ENCODE results near the gene SBNO1. TPM values are rescaled to one million over a fixed set of nuclear protein-coding genes. Genes with fewer than 3 reads are reported as not detected.
A peak's percentile ranks its signal among the peaks of the same experiment; 100 is the strongest.

SBNO1 gene
- total RNA-seq, 1 experiment from 2014 or later: 43.8 TPM

- H3K27ac ChIP-seq (ENCODE audit: low read depth, low read length): peak overlapping the region; percentile 85
- TF ChIP-seq POLR2AphosphoS5 (IDR thresholded peaks at IDR 0.05; ENCODE audit: low read depth, low read length): no peak
- no peak for TF ChIP-seq FOSL1 (IDR thresholded peaks at IDR 0.05; ENCODE audit: low read depth)
- no peak for TF ChIP-seq ZBTB33 (IDR thresholded peaks at IDR 0.05; ENCODE audit: extremely low read depth, insufficient replicate concordance, low read length)
- no peak for TF ChIP-seq SP1 (IDR thresholded peaks at IDR 0.05; ENCODE audit: low read depth)
- TF ChIP-seq ZFX (IDR thresholded peaks at IDR 0.05): no peak
- no peak for TF ChIP-seq CEBPB (IDR thresholded peaks at IDR 0.05; ENCODE audit: low read depth)
- TF ChIP-seq, protein P1, sequence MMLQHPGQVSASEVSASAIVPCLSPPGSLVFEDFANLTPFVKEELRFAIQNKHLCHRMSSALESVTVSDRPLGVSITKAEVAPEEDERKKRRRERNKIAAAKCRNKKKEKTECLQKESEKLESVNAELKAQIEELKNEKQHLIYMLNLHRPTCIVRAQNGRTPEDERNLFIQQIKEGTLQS (IDR thresholded peaks at IDR 0.05): no peak
- no peak for TF ChIP-seq EGR1 (IDR thresholded peaks at IDR 0.05; ENCODE audit: low read depth)
- no peak for TF ChIP-seq MAX (IDR thresholded peaks at IDR 0.05)
- no peak for TF ChIP-seq CBX3 (IDR thresholded peaks at IDR 0.05; ENCODE audit: low read depth)
- TF ChIP-seq YY1 (IDR thresholded peaks at IDR 0.05; ENCODE audit: extremely low read depth, insufficient replicate concordance, low read depth, low read length): no peak
- no peak for TF ChIP-seq POLR2A (IDR thresholded peaks at IDR 0.05; ENCODE audit: borderline replicate concordance, extremely low read depth, insufficient read depth, insufficient read length)
- TF ChIP-seq, protein P2, sequence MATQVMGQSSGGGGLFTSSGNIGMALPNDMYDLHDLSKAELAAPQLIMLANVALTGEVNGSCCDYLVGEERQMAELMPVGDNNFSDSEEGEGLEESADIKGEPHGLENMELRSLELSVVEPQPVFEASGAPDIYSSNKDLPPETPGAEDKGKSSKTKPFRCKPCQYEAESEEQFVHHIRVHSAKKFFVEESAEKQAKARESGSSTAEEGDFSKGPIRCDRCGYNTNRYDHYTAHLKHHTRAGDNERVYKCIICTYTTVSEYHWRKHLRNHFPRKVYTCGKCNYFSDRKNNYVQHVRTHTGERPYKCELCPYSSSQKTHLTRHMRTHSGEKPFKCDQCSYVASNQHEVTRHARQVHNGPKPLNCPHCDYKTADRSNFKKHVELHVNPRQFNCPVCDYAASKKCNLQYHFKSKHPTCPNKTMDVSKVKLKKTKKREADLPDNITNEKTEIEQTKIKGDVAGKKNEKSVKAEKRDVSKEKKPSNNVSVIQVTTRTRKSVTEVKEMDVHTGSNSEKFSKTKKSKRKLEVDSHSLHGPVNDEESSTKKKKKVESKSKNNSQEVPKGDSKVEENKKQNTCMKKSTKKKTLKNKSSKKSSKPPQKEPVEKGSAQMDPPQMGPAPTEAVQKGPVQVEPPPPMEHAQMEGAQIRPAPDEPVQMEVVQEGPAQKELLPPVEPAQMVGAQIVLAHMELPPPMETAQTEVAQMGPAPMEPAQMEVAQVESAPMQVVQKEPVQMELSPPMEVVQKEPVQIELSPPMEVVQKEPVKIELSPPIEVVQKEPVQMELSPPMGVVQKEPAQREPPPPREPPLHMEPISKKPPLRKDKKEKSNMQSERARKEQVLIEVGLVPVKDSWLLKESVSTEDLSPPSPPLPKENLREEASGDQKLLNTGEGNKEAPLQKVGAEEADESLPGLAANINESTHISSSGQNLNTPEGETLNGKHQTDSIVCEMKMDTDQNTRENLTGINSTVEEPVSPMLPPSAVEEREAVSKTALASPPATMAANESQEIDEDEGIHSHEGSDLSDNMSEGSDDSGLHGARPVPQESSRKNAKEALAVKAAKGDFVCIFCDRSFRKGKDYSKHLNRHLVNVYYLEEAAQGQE (IDR thresholded peaks at IDR 0.05; ENCODE audit: low read depth): no peak
- TF ChIP-seq, protein P3, sequence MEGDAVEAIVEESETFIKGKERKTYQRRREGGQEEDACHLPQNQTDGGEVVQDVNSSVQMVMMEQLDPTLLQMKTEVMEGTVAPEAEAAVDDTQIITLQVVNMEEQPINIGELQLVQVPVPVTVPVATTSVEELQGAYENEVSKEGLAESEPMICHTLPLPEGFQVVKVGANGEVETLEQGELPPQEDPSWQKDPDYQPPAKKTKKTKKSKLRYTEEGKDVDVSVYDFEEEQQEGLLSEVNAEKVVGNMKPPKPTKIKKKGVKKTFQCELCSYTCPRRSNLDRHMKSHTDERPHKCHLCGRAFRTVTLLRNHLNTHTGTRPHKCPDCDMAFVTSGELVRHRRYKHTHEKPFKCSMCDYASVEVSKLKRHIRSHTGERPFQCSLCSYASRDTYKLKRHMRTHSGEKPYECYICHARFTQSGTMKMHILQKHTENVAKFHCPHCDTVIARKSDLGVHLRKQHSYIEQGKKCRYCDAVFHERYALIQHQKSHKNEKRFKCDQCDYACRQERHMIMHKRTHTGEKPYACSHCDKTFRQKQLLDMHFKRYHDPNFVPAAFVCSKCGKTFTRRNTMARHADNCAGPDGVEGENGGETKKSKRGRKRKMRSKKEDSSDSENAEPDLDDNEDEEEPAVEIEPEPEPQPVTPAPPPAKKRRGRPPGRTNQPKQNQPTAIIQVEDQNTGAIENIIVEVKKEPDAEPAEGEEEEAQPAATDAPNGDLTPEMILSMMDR (IDR thresholded peaks at IDR 0.05 in 2 of 3, conservative IDR thresholded peaks at IDR 0.05 in 1 of 3; ENCODE audit: borderline replicate concordance in 1 of 3, insufficient read depth in 1 of 3, low read depth in 2 of 3, low read length in 2 of 3): no peak
- no peak for TF ChIP-seq ZNF274 (IDR thresholded peaks at IDR 0.05; ENCODE audit: low read depth, low read length)
- H3K4me3 ChIP-seq (replicated peaks in 1 of 2; ENCODE audit: low read depth in 1 of 2, low read length in 2 of 2): peak overlapping the region; percentile 70 to 90
- POLR2A ChIA-PET: interaction anchor here (1.2 to 3.1 kb wide), 2 partner anchors 17 to 19 kb away, joined by 4 to 35 read pairs; partner anchors contain the start of gene SBNO1
- no peaks in the 10 kb centered on the region for H4K20me1 ChIP-seq (ENCODE audit: insufficient read depth)
- ATAC-seq (no peak), DNase-seq (ENCODE audit: low read depth, low spot score) (no peak)
- H3K79me2 ChIP-seq (ENCODE audit: insufficient read depth, low read length): peaks cover 36% of the 10 kb centered on the region
- H3K9me2 ChIP-seq (ENCODE audit: insufficient read depth): no peaks in the 10 kb centered on the region
- intact Hi-C loops (cut with micrococcal nuclease): loop anchor here (1.0 kb wide), 1 partner anchor 17 kb away; no protein-coding TSS in a partner anchor
- peak overlapping the region; percentile 74 for H3K9ac ChIP-seq (ENCODE audit: low read length)
- H3K27me3 ChIP-seq (ENCODE audit: insufficient read depth, low read length): no peaks in the 10 kb centered on the region
- CTCF ChIA-PET: interaction anchor here (3.4 kb wide), 1 partner anchor 17 kb away, joined by 27 read pairs; no protein-coding TSS in a partner anchor
- no TSS peak for BruUV-seq (replicated peaks)
- H2AFZ ChIP-seq (ENCODE audit: low read depth, low read length, poor library complexity, severe bottlenecking): no peak overlapping the region
- peaks cover 26 to 39% of the 10 kb centered on the region in 2 experiments for H3K4me1 ChIP-seq (ENCODE audit: control insufficient read depth in 1 of 2, insufficient read depth in 2 of 2, low read length in 2 of 2)
- H3K36me3 ChIP-seq (ENCODE audit: control insufficient read depth in 1 of 2, insufficient read depth in 2 of 2, low read length in 2 of 2): no peaks in the 10 kb centered on the region
- RAD21 ChIA-PET (ENCODE audit: low non-redundant PET in 1 of 2, low total read pairs in 2 of 2, uncharacterized antibody in 2 of 2, unreplicated experiment in 2 of 2): interaction anchor here in 1 of 2 experiments (0.7 to 1.7 kb wide), 2 partner anchors 17 to 99 kb away, joined by 3 to 6 read pairs; partner anchors contain the start of gene SBNO1
- H3K4me2 ChIP-seq (ENCODE audit: low read length): peak overlapping the region; percentile 73
- no peaks in the 10 kb centered on the region for H3K9me3 ChIP-seq (ENCODE audit: control insufficient read depth in 1 of 2, insufficient read depth in 1 of 2, low read depth in 1 of 2, low read length in 2 of 2)
These were observed 18.0 kb upstream of the SBNO1 start for GRCh38 chr12:123382684-123383083.

All from HCT116 (cell line).